DND-41 (cell line): ENCODE measurements around the gene FRMPD4.

ENCODE experiments used
- CTCF ChIP-seq: IDR thresholded peaks from 2 replicates; pipeline ENCODE4 v1.5.1; 2012; ENCODE audit warnings: borderline replicate concordance, low read length, moderate library complexity, mild to moderate bottlenecking; ENCODE audit not compliant: poor library complexity, severe bottlenecking; ENCODE audit errors: extremely low read depth
- EZH2 ChIP-seq: IDR thresholded peaks from 3 replicates; pipeline ENCODE4 v1.6.1; 2012; ENCODE audit warnings: borderline replicate concordance, low read depth, mild to moderate bottlenecking, moderate library complexity, low read length, inconsistent platforms; ENCODE audit not compliant: severe bottlenecking

- TF ChIP-seq CTCF: no peak
- no peak for TF ChIP-seq EZH2
Measured at GRCh38 chrX:12269484-12269883, 131.2 kb downstream of the FRMPD4 start.
